CD14-positive monocyte (primary cell): ENCODE measurements around the gene SMAD1. TPM values are rescaled to one million over a fixed set of nuclear protein-coding genes. Genes with fewer than 3 reads are reported as not detected.
A peak's percentile ranks its signal among the peaks of the same experiment; 100 is the strongest.

Experiments
- DNase-seq, 3 donors: peaks; one replicate each; pipeline ENCODE4 v3.0.0-alpha.2; 2011 to 2022
- H2AFZ ChIP-seq: 2 replicates; pipeline ENCODE4 v1.6.0; 2012; ENCODE audit warnings: mild to moderate bottlenecking, low read depth, low read length, inconsistent platforms; ENCODE audit not compliant: insufficient read depth, poor library complexity, severe bottlenecking
- H3K27ac ChIP-seq, 2 donors: 1 replicate in 1 of 2; 2 replicates in 1 of 2; pipeline ENCODE4 v1.5.1; 2012 to 2013; ENCODE audit warnings: low read length in 2 of 2, control low read depth in 1 of 2, inconsistent platforms in 1 of 2, low read depth in 1 of 2, mild to moderate bottlenecking in 1 of 2
- H3K27me3 ChIP-seq, 2 donors: one replicate each; pipeline versions ENCODE4 v1.6.0 to v1.6.1; 2011 to 2013; ENCODE audit warnings: low read length in 2 of 2; ENCODE audit not compliant: control insufficient read depth in 2 of 2, insufficient read depth in 2 of 2
- H3K36me3 ChIP-seq, 2 donors: replicated peaks in 1 of 2; 1 replicate in 1 of 2; 2 replicates in 1 of 2; pipeline versions ENCODE4 v1.5.1 to v1.6.1; 2012 to 2013; ENCODE audit warnings: low read length in 2 of 2, control low read depth in 1 of 2, inconsistent platforms in 1 of 2, mild to moderate bottlenecking in 1 of 2; ENCODE audit not compliant: insufficient read depth in 2 of 2, control insufficient read depth in 1 of 2
- H3K4me1 ChIP-seq, 2 donors: 1 replicate in 1 of 2; 2 replicates in 1 of 2; pipeline versions ENCODE4 v1.5.1 to v1.6.1; 2012 to 2013; ENCODE audit warnings: low read length in 2 of 2, control low read depth in 1 of 2, inconsistent platforms in 1 of 2, mild to moderate bottlenecking in 1 of 2, moderate library complexity in 1 of 2; ENCODE audit not compliant: insufficient read depth in 2 of 2, control insufficient read depth in 1 of 2
- H3K4me2 ChIP-seq: replicated peaks from 2 replicates; pipeline ENCODE3; 2012; ENCODE audit warnings: low read length, moderate library complexity, mild to moderate bottlenecking; ENCODE audit not compliant: poor library complexity, severe bottlenecking; ENCODE audit errors: extremely low read depth
- H3K4me3 ChIP-seq, 3 experiments: fragments of 200-600 bp in 1 of 3; sonication (generic) in 1 of 3; replicated peaks in 1 of 3; 1 replicate in 2 of 3; 2 replicates in 1 of 3; pipeline ENCODE4 v1.5.1; 2011 to 2013; ENCODE audit warnings: low read length in 3 of 3, mild to moderate bottlenecking in 3 of 3, control low read depth in 2 of 3, low read depth in 2 of 3, inconsistent platforms in 1 of 3, moderate library complexity in 1 of 3
- H3K79me2 ChIP-seq: 2 replicates; pipeline ENCODE4 v1.6.0; 2012; ENCODE audit warnings: mild to moderate bottlenecking, control low read depth, inconsistent platforms, low read length, moderate library complexity; ENCODE audit not compliant: insufficient read depth
- H3K9ac ChIP-seq: 2 replicates; pipeline ENCODE4 v1.6.0; 2017; ENCODE audit warnings: low read length, mild to moderate bottlenecking; ENCODE audit not compliant: insufficient read depth, poor library complexity, severe bottlenecking
- H3K9me3 ChIP-seq, 2 donors: replicated peaks in 1 of 2; 1 replicate in 1 of 2; 2 replicates in 1 of 2; pipeline versions ENCODE4 v1.5.1 to v1.6.1; 2012 to 2013; ENCODE audit warnings: low read length in 2 of 2, control low read depth in 1 of 2; ENCODE audit not compliant: control insufficient read depth in 1 of 2, insufficient read depth in 1 of 2
- H4K20me1 ChIP-seq: 2 replicates; pipeline ENCODE4 v1.6.0; 2012; ENCODE audit warnings: mild to moderate bottlenecking, low read length, control low read depth, moderate library complexity; ENCODE audit not compliant: insufficient read depth
- H3K27ac Mint-ChIP-seq, 7 donors: one replicate each; pipeline ENCODE4 v1.8.0; 2020; ENCODE audit warnings: mild to moderate bottlenecking in 7 of 7, mixed read lengths in 7 of 7, moderate library complexity in 6 of 7, inconsistent platforms in 2 of 7
- H3K27me3 Mint-ChIP-seq, 3 donors: one replicate each; pipeline ENCODE4 v1.8.0; 2021 to 2022; ENCODE audit warnings: low read depth in 3 of 3, mild to moderate bottlenecking in 3 of 3, mixed read lengths in 3 of 3, moderate library complexity in 3 of 3, inconsistent platforms in 1 of 3
- H3K36me3 Mint-ChIP-seq, 2 donors: one replicate each; pipeline ENCODE4 v1.8.0; 2020; ENCODE audit warnings: mixed read lengths in 2 of 2, inconsistent platforms in 1 of 2, mild to moderate bottlenecking in 1 of 2
- H3K4me1 Mint-ChIP-seq: one replicate; pipeline ENCODE4 v1.8.0; 2020; ENCODE audit warnings: mild to moderate bottlenecking, mixed read lengths
- H3K4me3 Mint-ChIP-seq, 2 donors: one replicate each; pipeline ENCODE4 v1.8.0; 2020; ENCODE audit warnings: mild to moderate bottlenecking in 2 of 2, mixed read lengths in 2 of 2, moderate library complexity in 1 of 2
- H3K9me3 Mint-ChIP-seq, 7 donors: one replicate each; pipeline ENCODE4 v1.8.0; 2020 to 2022; ENCODE audit warnings: mixed read lengths in 7 of 7, mild to moderate bottlenecking in 6 of 7, moderate library complexity in 6 of 7, inconsistent platforms in 2 of 7
- WGBS: methylation state at CpG from one replicate; pipeline ENCODE4 v1.1.5; 2013; ENCODE audit warnings: missing lambda C conversion rate; ENCODE audit not compliant: insufficient coverage; 5-methylcytosine and 5-hydroxymethylcytosine counted together
- intact Hi-C, 2 donors: fragments of 100-400 bp; cut with micrococcal nuclease; formaldehyde crosslinking; loops; one replicate each; pipeline versions ENCODE4 v1.15.0 to v1.15.1; 2023
- polyA plus RNA-seq, 3 donors: library from polyadenylated mRNA; depleted of rRNA in 1 of 3; unstranded in 2 of 3; stranded (reverse) in 1 of 3; fragments of 300-500 nt in 2 of 3; fragments of >200 nt in 1 of 3; fragmentation: Illumina TruSeq in 2 of 3; gene quantifications; 1 replicate in 2 of 3; 2 replicates in 1 of 3; pipeline ENCODE4 v1.2.3, GENCODE V29; 2012 to 2021
- TF ChIP-seq, protein P1 (sequence below): fragments of 200-600 bp; IDR thresholded peaks from one replicate; pipeline ENCODE4 v1.8.0; 2022; ENCODE audit warnings: antibody characterized with exemption, mild to moderate bottlenecking

SMAD1 gene
- polyA plus RNA-seq, 3 donors = 8.2 to 14.4 (median 8.7) TPM

DNA sequence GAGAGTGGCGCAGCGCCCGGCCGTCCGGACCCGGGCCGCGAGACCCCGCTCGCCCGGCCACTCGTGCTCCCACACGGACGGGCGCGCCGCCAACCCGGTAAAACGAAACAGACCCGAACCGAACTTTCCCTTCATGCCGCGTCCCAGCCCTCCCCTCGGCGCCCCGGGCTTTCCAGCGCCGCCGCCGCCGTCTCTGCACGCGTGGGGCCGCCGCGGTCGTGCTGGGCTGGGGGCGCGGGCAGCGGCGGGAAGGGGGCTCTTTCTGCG, 222 bp downstream of the SMAD1 start:
- Histone ChIP-seq H3K27me3 (no peaks in the 10 kb centered on the region), H3K79me2 (peaks cover 17% of the 10 kb centered on the region), H3K9ac (peak overlapping the region; percentile 83), H3K4me3 (peak overlapping the region; percentile 69 to 88 (median 82)), H4K20me1 (no peaks in the 10 kb centered on the region), H2AFZ (peak overlapping the region; percentile 89), H3K4me1 (peaks cover 26 to 29% of the 10 kb centered on the region in 2 donors), H3K27ac (peak overlapping the region in 1 of 2 donors; percentile 79), H3K36me3 (no peaks in the 10 kb centered on the region), H3K9me3 (no peaks in the 10 kb centered on the region), H3K4me2 (peak overlapping the region; percentile 83)
- TF ChIP-seq, protein P1, sequence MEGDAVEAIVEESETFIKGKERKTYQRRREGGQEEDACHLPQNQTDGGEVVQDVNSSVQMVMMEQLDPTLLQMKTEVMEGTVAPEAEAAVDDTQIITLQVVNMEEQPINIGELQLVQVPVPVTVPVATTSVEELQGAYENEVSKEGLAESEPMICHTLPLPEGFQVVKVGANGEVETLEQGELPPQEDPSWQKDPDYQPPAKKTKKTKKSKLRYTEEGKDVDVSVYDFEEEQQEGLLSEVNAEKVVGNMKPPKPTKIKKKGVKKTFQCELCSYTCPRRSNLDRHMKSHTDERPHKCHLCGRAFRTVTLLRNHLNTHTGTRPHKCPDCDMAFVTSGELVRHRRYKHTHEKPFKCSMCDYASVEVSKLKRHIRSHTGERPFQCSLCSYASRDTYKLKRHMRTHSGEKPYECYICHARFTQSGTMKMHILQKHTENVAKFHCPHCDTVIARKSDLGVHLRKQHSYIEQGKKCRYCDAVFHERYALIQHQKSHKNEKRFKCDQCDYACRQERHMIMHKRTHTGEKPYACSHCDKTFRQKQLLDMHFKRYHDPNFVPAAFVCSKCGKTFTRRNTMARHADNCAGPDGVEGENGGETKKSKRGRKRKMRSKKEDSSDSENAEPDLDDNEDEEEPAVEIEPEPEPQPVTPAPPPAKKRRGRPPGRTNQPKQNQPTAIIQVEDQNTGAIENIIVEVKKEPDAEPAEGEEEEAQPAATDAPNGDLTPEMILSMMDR = no peak
- intact Hi-C loops = loop anchor here in 1 of 2 donors (5.0 kb wide), 1 partner anchor 140 kb away; no protein-coding TSS in a partner anchor
- H3K4me3 Mint-ChIP-seq = peak overlapping the region in 1 of 2 donors; percentile 96
- H3K27me3 Mint-ChIP-seq = peaks cover 0 to 2% (median 0%) of the 10 kb centered on the region in 3 donors
- DNase-seq = no peak
- H3K4me1 Mint-ChIP-seq = peaks cover 19% of the 10 kb centered on the region
- H3K27ac Mint-ChIP-seq = peak overlapping the region in 2 of 7 donors; percentile 59 to 85
- H3K9me3 Mint-ChIP-seq = peaks cover 0 to 2% (median 0%) of the 10 kb centered on the region in 7 donors
- WGBS = under 1% methylated on average over 37 of the region's 42 CpGs
- H3K36me3 Mint-ChIP-seq = no peaks in the 10 kb centered on the region

DNA sequence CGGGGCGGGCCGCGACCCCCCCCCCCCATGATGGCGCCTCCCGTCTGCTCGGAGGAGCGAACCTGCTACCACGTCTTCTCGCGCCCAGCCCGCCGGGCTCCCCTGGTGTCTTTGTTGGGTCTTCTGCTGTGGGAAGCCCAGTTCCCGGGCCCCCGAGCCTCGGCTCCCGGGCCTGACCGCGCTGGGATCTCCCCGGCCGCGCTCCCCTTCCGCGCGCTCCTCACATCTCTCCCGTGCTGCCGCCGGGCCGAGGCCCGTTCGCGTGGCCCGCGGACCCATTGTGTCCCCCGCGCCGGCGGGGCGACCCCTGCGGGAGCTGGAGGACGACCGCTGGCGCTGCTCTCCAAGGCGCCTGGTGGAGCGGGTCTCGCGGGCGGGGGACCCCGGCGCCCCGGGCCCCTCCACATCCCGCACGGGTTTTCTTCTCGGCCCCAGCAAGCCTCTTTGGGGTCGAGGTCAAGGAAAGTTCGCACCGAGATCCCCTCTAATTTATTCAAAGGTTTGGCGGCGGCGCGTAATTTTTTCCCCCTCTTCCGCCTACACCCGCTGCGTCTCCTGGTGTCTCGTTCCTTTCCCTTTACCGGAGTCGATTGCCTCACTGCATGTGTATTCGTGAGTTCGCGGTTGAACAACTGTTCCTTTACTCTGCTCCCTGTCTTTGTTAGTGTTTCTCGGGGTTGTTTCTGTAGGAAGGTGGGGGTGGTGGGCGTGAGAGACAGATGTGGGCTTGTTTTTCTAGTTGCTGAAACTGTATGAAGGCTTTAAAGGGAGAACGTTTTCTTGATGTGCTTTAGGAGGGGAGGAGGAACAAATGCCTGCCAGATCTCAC, 770 bp downstream of the SMAD1 start:
- no peaks in the 10 kb centered on the region for H3K9me3 ChIP-seq

More for the DNA sequence above, 770 bp downstream of the SMAD1 start:
- H2AFZ ChIP-seq = peak overlapping the region; percentile 89
- under 1% methylated on average over 53 of the region's 73 CpGs for WGBS
- H3K27me3 ChIP-seq = no peaks in the 10 kb centered on the region
- Mint-ChIP-seq H3K27ac (peak overlapping the region in 2 of 7 donors; percentile 40 to 46), H3K4me3 (no peak overlapping the region), H3K9me3 (peaks cover 0 to 2% (median 0%) of the 10 kb centered on the region in 7 donors), H3K36me3 (no peaks in the 10 kb centered on the region), H3K4me1 (peaks cover 24% of the 10 kb centered on the region), H3K27me3 (peaks cover 0 to 2% (median 0%) of the 10 kb centered on the region in 3 donors)
- DNase-seq = peak; percentile 25 to 35 (median 32)
- peak overlapping the region; percentile 83 for H3K4me2 ChIP-seq
- TF ChIP-seq, protein P1 = no peak
- no peaks in the 10 kb centered on the region for H3K36me3 ChIP-seq
- H3K4me3 ChIP-seq = peak overlapping the region; percentile 69 to 88 (median 82)
- H3K4me1 ChIP-seq = peaks cover 30 to 33% of the 10 kb centered on the region in 2 donors
- no peaks in the 10 kb centered on the region for H4K20me1 ChIP-seq
- peaks cover 17% of the 10 kb centered on the region for H3K79me2 ChIP-seq
- peak overlapping the region in 1 of 2 donors; percentile 79 for H3K27ac ChIP-seq
- intact Hi-C loops = loop anchor here in 1 of 2 donors (5.0 kb wide), 1 partner anchor 140 kb away; no protein-coding TSS in a partner anchor
- peak overlapping the region; percentile 83 for H3K9ac ChIP-seq
